ENCODE results near the gene KCTD10. TPM values are rescaled to one million over a fixed set of nuclear protein-coding genes. Genes with fewer than 3 reads are reported as not detected.

Gene KCTD10
- total RNA-seq, 1 experiment from 2014 or later = 71.3 TPM

DNA sequence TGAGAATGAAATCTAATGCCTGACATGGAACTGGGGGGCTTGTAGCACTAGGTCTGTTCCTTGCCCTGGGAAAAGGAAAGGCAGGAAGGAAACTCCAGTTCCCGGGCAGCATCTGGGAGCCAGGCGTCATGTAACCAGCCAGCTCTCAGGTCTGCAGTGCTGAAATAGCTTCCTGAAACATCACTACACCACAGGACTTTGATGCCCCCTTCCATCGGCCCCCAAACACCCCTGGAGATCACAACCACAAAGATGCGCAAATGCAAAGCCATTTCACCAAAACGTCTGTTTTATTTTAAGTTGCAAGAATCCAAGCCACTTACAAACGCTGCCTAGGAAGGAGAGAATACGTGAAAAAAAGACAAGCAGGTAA, 40.9 kb downstream of the KCTD10 start:
- H3K4me2 ChIP-seq (ENCODE audit: insufficient read depth, insufficient read length, low read length) = peak overlapping the region; percentile 3
- H3K9me3 Mint-ChIP-seq = no peaks in the 10 kb centered on the region; a peak in 1 of 5 replicates
- no peaks in the 10 kb centered on the region for H3K79me1 ChIP-seq (ENCODE audit: insufficient read depth, low read depth, low read length, poor library complexity, severe bottlenecking)
- H3K27me3 ChIP-seq (ENCODE audit: insufficient read depth, low read length) = no peaks in the 10 kb centered on the region
- H3K36me3 Mint-ChIP-seq (ENCODE audit: insufficient read depth in 1 of 3, low read depth in 3 of 3) = no peaks in the 10 kb centered on the region
- no peak overlapping the region for H3K9ac ChIP-seq (ENCODE audit: extremely low read depth, insufficient read length, low read length)
- no peak overlapping the region for H2AK5ac ChIP-seq (ENCODE audit: insufficient read length, low read length)
- peaks cover 44 to 53% of the 10 kb centered on the region in 2 experiments for H3K4me1 Mint-ChIP-seq
- H3K27me3 Mint-ChIP-seq (ENCODE audit: low read depth) = no peaks in the 10 kb centered on the region; the same call in 1 of the 2 replicates
- H3K79me2 ChIP-seq (ENCODE audit: insufficient read depth, low read length) = no peaks in the 10 kb centered on the region
- H3K23ac ChIP-seq (ENCODE audit: insufficient read length, low read depth, low read length) = no peak overlapping the region
- H3T11ph ChIP-seq (ENCODE audit: low read length) = no peak overlapping the region
- no peak overlapping the region for H2BK20ac ChIP-seq (ENCODE audit: low read depth, low read length, poor library complexity, severe bottlenecking)
- no peak overlapping the region for H4K91ac ChIP-seq (ENCODE audit: insufficient read length, low read depth, low read length)
- no peak overlapping the region for H3K56ac ChIP-seq (ENCODE audit: insufficient read length, low read depth, low read length)
- peaks cover 7% of the 10 kb centered on the region; the same call in 1 of the 2 replicates for H3K4me1 ChIP-seq (ENCODE audit: insufficient read depth, low read length)
- no peak overlapping the region for H3K14ac ChIP-seq (ENCODE audit: insufficient read depth, low read length)
- H2BK5ac ChIP-seq (ENCODE audit: insufficient read length, low read length) = no peak overlapping the region
- H2AFZ ChIP-seq (ENCODE audit: low read length) = no peak overlapping the region
- no peaks in the 10 kb centered on the region for H4K20me1 ChIP-seq (ENCODE audit: control insufficient read depth, insufficient read depth, insufficient read length)
- no peak overlapping the region for H4K8ac ChIP-seq (replicated peaks; ENCODE audit: insufficient read length, low read depth, low read length)
- no peaks in the 10 kb centered on the region for H3K9me3 ChIP-seq (ENCODE audit: control insufficient read depth, low read depth, low read length)
- no peaks in the 10 kb centered on the region for H3K23me2 ChIP-seq (ENCODE audit: insufficient read length, low read depth, low read length, poor library complexity, severe bottlenecking)
- peak overlapping the region; percentile 66 to 80 (median 78); a peak in 5 of 7 replicates for H3K27ac Mint-ChIP-seq
- H3K27ac ChIP-seq (ENCODE audit: insufficient read length, low read depth, low read length) = no peak overlapping the region
- H3K18ac ChIP-seq (ENCODE audit: insufficient read length, low read depth, low read length) = no peak overlapping the region
- TF ChIP-seq, protein P1, sequence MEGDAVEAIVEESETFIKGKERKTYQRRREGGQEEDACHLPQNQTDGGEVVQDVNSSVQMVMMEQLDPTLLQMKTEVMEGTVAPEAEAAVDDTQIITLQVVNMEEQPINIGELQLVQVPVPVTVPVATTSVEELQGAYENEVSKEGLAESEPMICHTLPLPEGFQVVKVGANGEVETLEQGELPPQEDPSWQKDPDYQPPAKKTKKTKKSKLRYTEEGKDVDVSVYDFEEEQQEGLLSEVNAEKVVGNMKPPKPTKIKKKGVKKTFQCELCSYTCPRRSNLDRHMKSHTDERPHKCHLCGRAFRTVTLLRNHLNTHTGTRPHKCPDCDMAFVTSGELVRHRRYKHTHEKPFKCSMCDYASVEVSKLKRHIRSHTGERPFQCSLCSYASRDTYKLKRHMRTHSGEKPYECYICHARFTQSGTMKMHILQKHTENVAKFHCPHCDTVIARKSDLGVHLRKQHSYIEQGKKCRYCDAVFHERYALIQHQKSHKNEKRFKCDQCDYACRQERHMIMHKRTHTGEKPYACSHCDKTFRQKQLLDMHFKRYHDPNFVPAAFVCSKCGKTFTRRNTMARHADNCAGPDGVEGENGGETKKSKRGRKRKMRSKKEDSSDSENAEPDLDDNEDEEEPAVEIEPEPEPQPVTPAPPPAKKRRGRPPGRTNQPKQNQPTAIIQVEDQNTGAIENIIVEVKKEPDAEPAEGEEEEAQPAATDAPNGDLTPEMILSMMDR (conservative IDR thresholded peaks at IDR 0.05) = no peak
- peak overlapping the region in 1 of 2 experiments; percentile 37; a peak in 1 of 5 replicates for H3K4me3 Mint-ChIP-seq
- H3K4ac ChIP-seq (ENCODE audit: low read depth, low read length) = no peak overlapping the region
- no peak overlapping the region for H2BK15ac ChIP-seq (ENCODE audit: low read depth, low read length)
- no CpG with 5 or more reads among the region's 7 CpGs for WGBS (ENCODE audit: extremely low coverage, insufficient read length, low lambda C conversion rate)
- no peak overlapping the region for H4K5ac ChIP-seq (ENCODE audit: insufficient read length, low read depth, low read length)
- no peak overlapping the region for H2BK120ac ChIP-seq (ENCODE audit: low read depth, low read length, poor library complexity, severe bottlenecking)
- DNase-seq = peak; percentile 55
- H2BK12ac ChIP-seq (ENCODE audit: insufficient read length, low read depth, low read length) = no peak overlapping the region
